Esophagus squamous epithelium (tissue), 4 donors: ENCODE measurements around the gene THSD7B.

ENCODE experiments used
- CTCF ChIP-seq, 6 experiments: fragments of 450-650 bp in 4 of 6; fragments of 200-600 bp in 2 of 6; sonication (generic) in 2 of 6; IDR thresholded peaks; one replicate each; pipeline ENCODE4 v1.5.1; 2016 to 2019; ENCODE audit warnings: antibody characterized with exemption in 6 of 6, mild to moderate bottlenecking in 4 of 6, moderate library complexity in 4 of 6
- POLR2A ChIP-seq, 4 donors: fragments of 450-650 bp; IDR thresholded peaks; one replicate each; pipeline ENCODE4 v1.6.1; 2017; ENCODE audit warnings: antibody characterized with exemption in 4 of 4, mild to moderate bottlenecking in 4 of 4, moderate library complexity in 3 of 4

- no peak for TF ChIP-seq CTCF (IDR thresholded peaks at IDR 0.05)
- no peak for TF ChIP-seq POLR2A (IDR thresholded peaks at IDR 0.05)
These were observed 455.2 kb downstream of the THSD7B start for GRCh38 chr2:137220438-137220993.
